Measurements from ENCODE around the gene PEX6. TPM values are rescaled to one million over a fixed set of nuclear protein-coding genes. Genes with fewer than 3 reads are reported as not detected.
A peak's percentile ranks its signal among the peaks of the same experiment; 100 is the strongest.

Gene PEX6
- total and polyA plus RNA-seq, 2 of the 13 experiments (the other 11 are each of a cell fraction or from before 2014, with no cell fraction given): 5.1 to 6.7 TPM

DNA sequence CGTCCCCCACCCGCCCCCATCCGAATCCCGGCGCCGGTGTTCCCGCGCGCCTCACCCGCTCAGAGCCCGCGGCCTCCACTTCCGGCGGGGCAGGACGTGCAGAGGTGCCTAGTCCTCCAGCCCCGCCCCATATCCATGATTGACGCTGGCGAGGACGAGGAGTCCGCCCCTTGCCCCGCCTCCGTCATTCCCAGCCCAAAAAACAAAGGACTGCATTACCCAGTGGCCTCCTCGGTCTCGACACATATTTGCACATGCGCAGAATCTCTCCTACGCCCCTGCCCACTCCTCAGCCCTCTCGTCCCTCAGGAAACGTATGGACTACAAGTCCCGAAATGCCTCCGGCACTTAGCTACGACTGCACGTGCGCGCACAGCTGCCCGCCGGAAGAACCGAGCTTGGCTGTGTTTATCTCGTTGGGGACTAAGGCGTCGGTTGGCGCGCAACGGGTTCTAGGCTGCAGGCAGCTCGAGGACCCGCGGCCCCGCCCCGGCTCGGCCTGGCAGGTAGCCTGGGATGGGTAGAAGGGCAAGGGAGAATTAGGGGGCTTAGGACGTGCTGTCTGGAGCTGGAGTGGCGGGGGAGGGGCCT lies 35.0 kb upstream of the PEX6 start, which contains the start of the genes KLHDC3 and MEA1 (continued):
- TF ChIP-seq ZNF362 (CRISPR knock-in tag; IDR thresholded peaks at IDR 0.05; ENCODE audit: borderline replicate concordance): peak; percentile 74; the same call in 1 of the 2 replicates
- TF ChIP-seq ZSCAN21 (CRISPR knock-in tag; IDR thresholded peaks at IDR 0.05; ENCODE audit: borderline replicate concordance): peak; percentile 75; the same call in 1 of the 2 replicates
- TF ChIP-seq ZNF234 (CRISPR knock-in tag; conservative IDR thresholded peaks at IDR 0.05): no peak
- no peak for TF ChIP-seq MBD4 (IDR thresholded peaks at IDR 0.05; ENCODE audit: borderline replicate concordance, low read length)
- TF ChIP-seq ZNF333 (CRISPR knock-in tag; IDR thresholded peaks at IDR 0.05; ENCODE audit: borderline replicate concordance): peak; percentile 13; the same call in 1 of the 2 replicates
- peak; percentile 9; the same call in 1 of the 2 replicates for TF ChIP-seq ZNF446 (CRISPR knock-in tag; IDR thresholded peaks at IDR 0.05)
- TF ChIP-seq KDM4B (CRISPR knock-in tag; IDR thresholded peaks at IDR 0.05): no peak
- no peak; the same call in 1 of the 2 replicates for TF ChIP-seq ATF3 (CRISPR knock-in tag; IDR thresholded peaks at IDR 0.05)
- TF ChIP-seq KLF6 (CRISPR knock-in tag; IDR thresholded peaks at IDR 0.05): no peak
- TF ChIP-seq SMARCC2 (IDR thresholded peaks at IDR 0.05): no peak
- TF ChIP-seq, protein P1, sequence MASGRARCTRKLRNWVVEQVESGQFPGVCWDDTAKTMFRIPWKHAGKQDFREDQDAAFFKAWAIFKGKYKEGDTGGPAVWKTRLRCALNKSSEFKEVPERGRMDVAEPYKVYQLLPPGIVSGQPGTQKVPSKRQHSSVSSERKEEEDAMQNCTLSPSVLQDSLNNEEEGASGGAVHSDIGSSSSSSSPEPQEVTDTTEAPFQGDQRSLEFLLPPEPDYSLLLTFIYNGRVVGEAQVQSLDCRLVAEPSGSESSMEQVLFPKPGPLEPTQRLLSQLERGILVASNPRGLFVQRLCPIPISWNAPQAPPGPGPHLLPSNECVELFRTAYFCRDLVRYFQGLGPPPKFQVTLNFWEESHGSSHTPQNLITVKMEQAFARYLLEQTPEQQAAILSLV (CRISPR knock-in tag; IDR thresholded peaks at IDR 0.05; ENCODE audit: borderline replicate concordance): no peak; the same call in 1 of the 2 replicates
- no peak for TF ChIP-seq ZKSCAN1 (IDR thresholded peaks at IDR 0.05; ENCODE audit: low read length)
- no peak for TF ChIP-seq MED13 (CRISPR knock-in tag; IDR thresholded peaks at IDR 0.05)
- no peak for TF ChIP-seq KLF12 (CRISPR knock-in tag; IDR thresholded peaks at IDR 0.05; ENCODE audit: borderline replicate concordance)
- peak; percentile 96 for TF ChIP-seq HNRNPK (IDR thresholded peaks at IDR 0.05; ENCODE audit: low read depth, low read length, poor library complexity, severe bottlenecking)
- peak; percentile 92 for TF ChIP-seq DR1 (CRISPR knock-in tag; IDR thresholded peaks at IDR 0.05)
- no peak for TF ChIP-seq TOE1 (CRISPR knock-in tag; IDR thresholded peaks at IDR 0.05)
- TF ChIP-seq, protein P2, sequence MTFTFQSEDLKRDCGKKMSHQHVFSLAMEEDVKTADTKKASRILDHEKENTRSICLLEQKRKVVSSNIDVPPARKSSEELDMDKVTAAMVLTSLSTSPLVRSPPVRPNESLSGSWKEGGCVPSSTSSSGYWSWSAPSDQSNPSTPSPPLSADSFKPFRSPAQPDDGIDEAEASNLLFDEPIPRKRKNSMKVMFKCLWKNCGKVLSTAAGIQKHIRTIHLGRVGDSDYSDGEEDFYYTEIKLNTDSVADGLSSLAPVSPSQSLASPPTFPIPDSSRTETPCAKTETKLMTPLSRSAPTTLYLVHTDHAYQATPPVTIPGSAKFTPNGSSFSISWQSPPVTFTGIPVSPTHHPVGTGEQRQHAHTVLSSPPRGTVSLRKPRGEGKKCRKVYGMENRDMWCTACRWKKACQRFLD (CRISPR knock-in tag; IDR thresholded peaks at IDR 0.05; ENCODE audit: borderline replicate concordance): 0 out of 2 replicates have a peak, but pooled peaks have one; percentile 60
- TF ChIP-seq ZNF766 (CRISPR knock-in tag; IDR thresholded peaks at IDR 0.05; ENCODE audit: borderline replicate concordance): no peak
- 0 out of 2 replicates have a peak, but pooled peaks have one; percentile 15 for TF ChIP-seq ZNF547 (CRISPR knock-in tag; IDR thresholded peaks at IDR 0.05)
- TF ChIP-seq NFYC (CRISPR knock-in tag; IDR thresholded peaks at IDR 0.05): no peak; the same call in none of the 2 replicates
- TF ChIP-seq, protein P3, sequence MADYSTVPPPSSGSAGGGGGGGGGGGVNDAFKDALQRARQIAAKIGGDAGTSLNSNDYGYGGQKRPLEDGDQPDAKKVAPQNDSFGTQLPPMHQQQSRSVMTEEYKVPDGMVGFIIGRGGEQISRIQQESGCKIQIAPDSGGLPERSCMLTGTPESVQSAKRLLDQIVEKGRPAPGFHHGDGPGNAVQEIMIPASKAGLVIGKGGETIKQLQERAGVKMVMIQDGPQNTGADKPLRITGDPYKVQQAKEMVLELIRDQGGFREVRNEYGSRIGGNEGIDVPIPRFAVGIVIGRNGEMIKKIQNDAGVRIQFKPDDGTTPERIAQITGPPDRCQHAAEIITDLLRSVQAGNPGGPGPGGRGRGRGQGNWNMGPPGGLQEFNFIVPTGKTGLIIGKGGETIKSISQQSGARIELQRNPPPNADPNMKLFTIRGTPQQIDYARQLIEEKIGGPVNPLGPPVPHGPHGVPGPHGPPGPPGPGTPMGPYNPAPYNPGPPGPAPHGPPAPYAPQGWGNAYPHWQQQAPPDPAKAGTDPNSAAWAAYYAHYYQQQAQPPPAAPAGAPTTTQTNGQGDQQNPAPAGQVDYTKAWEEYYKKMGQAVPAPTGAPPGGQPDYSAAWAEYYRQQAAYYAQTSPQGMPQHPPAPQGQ (CRISPR knock-in tag; IDR thresholded peaks at IDR 0.05; ENCODE audit: borderline replicate concordance): no peak
- TF ChIP-seq TEAD3 (CRISPR knock-in tag; optimal IDR thresholded peaks at IDR 0.05; ENCODE audit: borderline replicate concordance): peak; percentile 89
- no peak for TF ChIP-seq ZNF530 (CRISPR knock-in tag; IDR thresholded peaks at IDR 0.05; ENCODE audit: low read depth)

Data from HepG2 (cell line).